Posterior cingulate gyrus (tissue), 11 donors: ENCODE results near the gene LACTB.

Experiments
- DNase-seq, 10 donors: peaks; one replicate each; pipeline versions ENCODE4 v3.0.0 to v3.0.0-alpha.2; 2020 to 2021; ENCODE audit warnings: mixed read lengths in 3 of 10
- intact Hi-C: fragments of 100-400 bp; cut with DNase I; formaldehyde crosslinking; loops from one replicate; pipeline ENCODE4 v1.15.1; 2023

Gene LACTB

DNA sequence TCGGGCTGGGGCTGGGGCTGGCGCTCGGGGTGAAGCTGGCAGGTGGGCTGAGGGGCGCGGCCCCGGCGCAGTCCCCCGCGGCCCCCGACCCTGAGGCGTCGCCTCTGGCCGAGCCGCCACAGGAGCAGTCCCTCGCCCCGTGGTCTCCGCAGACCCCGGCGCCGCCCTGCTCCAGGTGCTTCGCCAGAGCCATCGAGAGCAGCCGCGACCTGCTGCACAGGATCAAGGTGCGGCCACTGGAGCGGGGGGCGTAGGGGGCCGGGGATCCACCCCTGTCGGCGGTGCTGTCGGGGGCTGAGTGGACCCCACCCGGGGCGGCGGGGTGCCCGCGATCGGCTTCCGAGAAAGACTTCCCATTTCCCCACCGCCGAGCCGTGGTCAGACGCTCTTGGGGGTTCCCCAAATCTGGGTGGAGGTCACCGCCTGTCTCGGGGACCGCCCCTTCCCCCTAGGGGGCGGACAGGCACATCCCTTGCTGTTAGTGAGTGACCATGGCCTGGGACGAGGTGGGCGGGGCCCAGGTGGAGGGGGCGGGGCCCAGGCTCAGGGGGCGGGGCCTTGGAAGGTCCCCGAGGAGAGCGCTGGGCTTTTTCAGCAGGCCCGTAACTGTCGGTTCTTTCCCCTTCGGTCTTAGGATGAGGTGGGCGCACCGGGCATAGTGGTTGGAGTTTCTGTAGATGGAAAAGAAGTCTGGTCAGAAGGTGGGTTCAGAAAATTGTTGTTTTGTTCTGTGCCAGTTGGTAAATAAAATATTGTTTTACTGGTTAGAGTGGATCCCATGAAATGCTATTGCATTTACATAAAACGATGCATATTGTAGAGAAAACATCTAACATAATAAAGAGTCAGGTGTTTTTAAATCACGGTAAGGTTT lies 578 bp downstream of the LACTB start:
- intact Hi-C loops, result loop anchor here (5.0 to 10.0 kb wide), 2 partner anchors 35 to 153 kb away; partner anchors contain the start of genes APH1B and RPS27L
- DNase-seq, result peak; percentile 36 to 96 (median 68)

DNA sequence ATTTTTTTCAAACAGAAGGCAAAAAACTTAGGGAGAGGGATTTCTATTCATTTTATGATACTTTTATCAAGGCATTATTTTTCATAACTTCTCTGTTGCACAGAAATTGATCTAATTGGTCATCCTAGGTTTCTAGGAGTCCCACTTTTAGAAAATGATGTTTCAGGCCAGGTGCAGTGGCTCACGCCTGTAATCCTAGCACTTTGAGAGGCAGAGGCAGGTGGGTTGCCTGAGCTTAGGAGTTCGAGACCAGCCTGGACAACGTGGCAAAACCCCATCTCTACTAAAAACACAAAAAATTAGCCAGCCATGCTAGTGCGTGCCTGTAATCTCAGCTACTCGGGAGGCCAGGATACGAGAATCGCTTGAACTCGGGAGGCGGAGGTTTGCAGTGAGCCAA lies 2.8 kb downstream of the LACTB start:
- no peak for DNase-seq
- intact Hi-C loops, result loop anchor here (5.0 to 10.0 kb wide), 2 partner anchors 33 to 150 kb away; partner anchors contain the start of genes APH1B and RPS27L

DNA sequence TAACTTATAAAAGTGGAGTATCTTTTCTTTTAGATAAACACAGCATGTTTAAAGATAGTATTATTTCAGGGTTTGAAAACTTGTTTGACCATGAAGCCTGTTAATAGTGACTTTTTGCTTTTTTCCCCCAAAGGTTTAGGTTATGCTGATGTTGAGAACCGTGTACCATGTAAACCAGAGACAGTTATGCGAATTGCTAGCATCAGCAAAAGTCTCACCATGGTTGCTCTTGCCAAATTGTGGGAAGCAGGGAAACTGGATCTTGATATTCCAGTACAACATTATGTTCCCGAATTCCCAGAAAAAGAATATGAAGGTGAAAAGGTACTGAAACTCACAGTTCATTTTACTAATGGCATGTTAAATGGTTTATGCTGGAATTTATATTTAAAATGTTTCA lies 5.1 kb downstream of the LACTB start:
- DNase-seq, result no peak
- intact Hi-C loops, result loop anchor here (10.0 kb wide), 1 partner anchor 148 kb away; the partner anchor contains the start of gene APH1B

DNA sequence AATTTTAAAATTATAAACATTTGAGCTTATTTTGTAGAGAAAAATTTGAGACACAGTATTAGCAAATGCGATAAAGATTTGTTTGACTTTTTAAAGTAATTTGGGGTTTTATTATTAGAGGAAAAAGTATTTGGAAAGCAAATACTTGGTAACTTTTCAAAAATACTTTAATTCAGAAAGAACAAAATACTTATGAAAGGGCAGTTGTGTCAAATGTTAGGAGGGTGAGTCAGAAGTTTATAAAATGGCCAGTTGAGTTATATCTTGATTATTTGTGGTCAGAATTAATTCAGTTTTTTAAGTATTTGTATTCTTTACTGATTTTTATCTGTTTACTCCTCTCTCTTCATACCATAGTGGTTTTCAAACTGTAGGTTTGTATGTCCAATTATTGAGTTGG lies 12.1 kb downstream of the LACTB start:
- no peak for DNase-seq
- intact Hi-C loops, result no loop called here

DNA sequence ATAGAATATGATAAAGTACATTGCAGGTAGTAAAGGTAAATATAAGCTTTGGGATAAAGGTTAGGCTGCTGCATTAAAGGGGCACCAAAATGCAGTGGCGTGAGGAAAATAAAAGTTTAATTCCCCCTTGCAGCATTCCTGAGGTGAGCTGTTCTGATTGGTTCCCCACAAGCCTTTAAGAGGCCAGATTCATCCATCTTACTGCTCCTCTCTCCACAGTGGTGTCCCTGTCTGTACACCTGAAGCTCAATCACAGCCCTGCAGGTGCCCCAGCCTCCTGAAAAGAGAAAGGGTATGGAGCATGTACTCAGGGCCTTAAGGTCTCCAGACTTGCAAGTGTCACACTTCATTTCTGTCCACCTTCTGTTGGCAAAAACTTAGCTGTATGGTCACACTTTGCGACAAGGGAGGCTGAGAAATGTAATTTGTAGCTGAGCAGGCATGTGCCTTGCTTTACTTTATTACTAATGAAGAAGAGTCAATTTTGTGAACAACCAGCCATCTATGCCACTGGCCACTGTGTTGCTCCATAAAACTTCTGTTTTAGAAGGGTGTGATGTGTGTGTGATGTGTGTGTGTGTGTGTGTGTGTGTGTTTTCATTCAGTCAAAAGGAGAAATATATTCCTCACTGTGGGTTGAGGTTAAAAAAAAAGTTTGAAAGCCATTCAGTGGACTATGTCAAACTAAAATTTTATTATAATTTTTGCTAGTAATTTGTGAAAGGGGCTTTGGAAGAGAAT lies 12.8 kb downstream of the LACTB start:
- intact Hi-C loops, result no loop called here
- DNase-seq, result no peak

DNA sequence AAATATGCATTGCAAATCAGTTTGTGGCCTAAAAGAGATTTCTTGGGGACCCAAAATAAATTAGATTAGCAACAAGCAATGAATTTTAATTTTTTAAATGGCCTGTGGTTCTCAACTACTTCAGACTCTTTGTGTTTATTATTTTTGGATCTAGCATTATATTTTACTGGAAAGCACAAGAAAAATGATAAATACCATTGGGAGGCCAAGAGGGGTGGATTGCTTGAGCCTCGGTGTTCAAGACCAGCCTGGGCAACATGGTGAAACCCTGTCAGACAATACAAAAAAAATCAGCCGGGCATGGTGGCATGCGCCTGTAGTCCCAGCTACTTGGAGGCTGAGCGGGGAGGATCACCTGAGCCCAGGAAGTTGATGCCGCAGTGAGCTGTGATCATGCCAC lies 13.6 kb downstream of the LACTB start:
- intact Hi-C loops, result no loop called here
- DNase-seq, result no peak

DNA sequence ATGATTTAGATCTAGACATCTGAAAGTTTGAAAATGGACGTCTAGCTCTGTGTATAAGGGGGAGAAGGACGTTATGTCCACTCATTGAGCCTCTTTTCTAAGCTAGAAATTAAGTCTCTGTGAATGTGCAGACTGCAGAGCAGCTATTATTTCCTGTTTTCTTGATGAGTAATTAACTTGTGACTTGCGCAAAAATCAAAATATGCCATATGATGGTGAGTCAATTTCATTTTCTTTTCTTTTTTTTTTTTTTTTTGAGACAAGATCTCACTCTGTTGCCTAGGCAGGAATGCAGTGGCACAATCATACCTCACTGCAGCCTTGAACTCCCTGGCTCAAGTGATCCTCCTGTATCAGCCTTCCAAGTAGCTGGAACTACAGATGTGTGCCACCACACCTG lies 14.1 kb downstream of the LACTB start:
- no peak for DNase-seq
- intact Hi-C loops, result no loop called here

DNA sequence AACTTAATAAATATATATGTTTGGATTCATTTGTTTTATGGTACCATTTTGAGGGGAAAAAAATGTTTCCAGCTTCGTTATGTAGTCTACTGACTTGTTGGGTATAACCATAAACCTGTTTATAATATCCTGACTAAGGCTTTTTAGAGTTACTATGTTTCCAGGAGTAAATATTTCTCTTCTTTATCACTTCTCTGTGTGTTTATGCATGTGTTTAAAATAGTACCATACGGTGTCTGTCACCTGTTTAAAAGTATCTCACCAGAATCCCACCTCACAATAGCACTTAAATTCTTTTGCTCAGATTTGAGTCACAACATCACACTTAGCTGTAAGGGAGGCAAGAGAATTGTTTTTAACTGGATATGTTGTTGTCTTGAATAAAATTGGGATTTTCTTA lies 15.1 kb downstream of the LACTB start:
- no peak for DNase-seq
- intact Hi-C loops, result no loop called here

DNA sequence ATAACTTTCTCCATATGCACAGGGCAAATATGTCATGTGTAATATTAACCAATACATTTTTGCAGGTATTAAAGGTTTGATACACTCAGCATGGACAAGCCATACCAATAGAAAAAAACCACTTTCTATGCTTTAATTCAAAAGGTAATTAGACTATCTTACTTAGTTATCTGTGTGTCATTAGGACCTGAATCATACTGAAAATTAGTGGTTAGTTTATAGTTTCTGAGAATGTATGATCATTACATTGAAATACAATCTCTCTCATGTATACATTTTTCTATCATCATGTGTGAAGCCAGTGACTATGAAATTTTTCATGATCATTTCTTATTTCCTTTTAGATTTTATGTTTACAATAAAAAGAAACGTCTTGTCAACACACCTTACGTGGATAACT lies 19.3 kb downstream of the LACTB start:
- DNase-seq, result no peak
- intact Hi-C loops, result no loop called here

DNA sequence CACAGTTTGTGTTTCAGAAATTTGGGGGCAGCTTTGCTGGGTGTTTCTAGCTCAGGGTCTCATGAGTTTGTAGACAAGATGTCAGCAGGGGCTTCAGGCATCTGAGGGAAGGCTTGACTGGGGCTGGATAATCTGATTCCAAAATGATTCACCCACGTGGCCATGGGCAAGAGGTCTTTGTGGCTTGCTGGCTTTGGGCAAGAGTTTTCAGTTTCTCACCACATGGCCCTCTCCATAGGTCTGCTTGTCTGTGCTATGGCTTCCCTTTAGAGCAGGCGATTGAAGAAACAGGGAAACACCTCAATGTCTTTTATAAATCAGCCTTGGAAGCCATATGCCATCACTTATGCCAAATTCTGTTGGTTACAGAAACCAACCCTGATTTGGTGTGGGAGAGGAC lies 23.8 kb downstream of the LACTB start:
- no peak for DNase-seq
- intact Hi-C loops, result no loop called here

DNA sequence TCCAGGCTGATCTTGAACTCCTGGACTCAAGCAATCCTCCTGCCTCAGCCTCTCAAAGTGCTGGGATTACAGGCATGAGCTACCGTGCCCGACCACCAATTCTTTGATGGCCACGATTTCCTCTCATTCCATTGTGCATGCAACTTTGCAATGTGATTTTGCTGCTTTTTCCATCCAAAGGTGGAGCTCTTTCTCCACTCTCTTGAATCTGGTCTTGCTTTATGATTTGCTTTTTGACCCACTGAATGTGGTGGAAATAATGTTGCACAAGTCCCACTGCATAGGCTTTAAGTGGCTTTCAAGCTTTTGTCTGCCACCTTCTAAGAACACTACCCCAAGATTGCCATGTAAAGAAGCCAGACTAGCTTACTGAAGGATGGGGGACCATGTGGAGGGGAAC lies 25.0 kb downstream of the LACTB start:
- intact Hi-C loops, result no loop called here
- DNase-seq, result no peak

DNA sequence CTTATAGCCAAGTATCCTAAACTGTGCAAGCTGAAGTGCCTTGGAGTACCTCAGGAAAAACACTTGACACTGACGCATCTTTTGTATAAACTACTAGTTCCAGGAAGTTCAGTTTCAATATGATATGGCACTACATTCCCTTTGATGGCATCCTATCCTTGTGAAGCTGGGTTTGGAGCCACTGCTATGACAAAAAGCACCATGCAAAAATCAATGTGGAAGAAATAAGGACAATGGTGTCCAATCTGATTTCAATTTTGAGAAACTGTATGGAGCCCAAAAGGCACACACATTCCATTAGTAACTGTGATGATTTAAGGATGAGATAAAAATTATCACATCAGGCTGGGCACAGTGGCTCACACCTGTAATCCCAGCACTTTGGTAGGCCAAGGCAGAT lies 30.0 kb downstream of the LACTB start:
- no peak for DNase-seq
- intact Hi-C loops, result no loop called here

DNA sequence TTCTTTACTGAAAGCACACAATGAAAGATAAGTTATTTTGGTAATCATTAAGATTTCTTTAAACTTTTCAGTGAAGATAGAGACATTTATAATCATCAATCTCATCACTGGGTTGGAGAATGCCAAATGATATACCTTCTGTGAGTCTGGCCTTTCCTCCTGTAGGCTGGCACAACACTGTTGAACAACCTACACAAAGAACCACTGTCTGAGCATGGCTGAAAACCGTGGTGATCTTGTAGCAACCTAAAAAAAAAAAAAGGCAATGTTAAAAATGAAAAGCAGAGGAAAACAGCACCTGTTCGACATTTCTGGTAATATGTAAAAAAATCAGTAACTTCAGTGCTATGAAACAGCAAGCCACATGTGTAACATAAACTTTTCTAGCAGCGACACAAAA lies 33.8 kb downstream of the LACTB start:
- DNase-seq, result no peak
- intact Hi-C loops, result loop anchor here (5.0 kb wide), 2 partner anchors 33 to 122 kb away; partner anchors contain the start of genes APH1B and LACTB

DNA sequence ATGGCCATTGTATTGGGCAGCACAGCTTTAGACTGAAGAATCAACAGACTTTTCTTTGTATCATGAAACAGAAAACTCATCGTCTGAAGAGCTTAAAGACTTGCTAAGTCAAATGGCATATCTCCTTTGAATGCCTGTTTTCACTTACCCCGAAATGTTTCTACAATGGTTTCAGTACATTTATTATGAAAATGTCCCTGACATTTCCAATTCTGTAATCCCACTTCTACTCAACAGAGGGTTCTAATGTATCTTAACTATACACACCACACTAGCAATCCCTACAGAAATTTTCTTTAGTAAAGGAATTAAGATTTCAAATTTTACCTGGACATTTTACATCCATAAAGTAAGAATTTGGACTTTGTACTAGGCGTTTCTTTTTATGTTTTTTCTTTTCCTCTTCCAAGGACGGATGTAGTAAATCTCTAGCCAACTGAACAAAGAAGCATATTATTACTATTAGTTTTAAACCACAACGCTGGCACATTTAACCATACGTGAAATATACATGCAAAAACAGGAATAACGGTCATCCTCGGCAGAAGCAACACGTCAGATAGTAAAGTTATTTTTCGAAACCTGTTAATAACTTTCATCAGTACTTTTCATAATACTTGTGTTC lies 34.5 kb downstream of the LACTB start:
- no peak for DNase-seq
- intact Hi-C loops, result loop anchor here (2.0 to 5.0 kb wide), 3 partner anchors 33 to 121 kb away; partner anchors contain the start of genes APH1B, LACTB and RAB8B

DNA sequence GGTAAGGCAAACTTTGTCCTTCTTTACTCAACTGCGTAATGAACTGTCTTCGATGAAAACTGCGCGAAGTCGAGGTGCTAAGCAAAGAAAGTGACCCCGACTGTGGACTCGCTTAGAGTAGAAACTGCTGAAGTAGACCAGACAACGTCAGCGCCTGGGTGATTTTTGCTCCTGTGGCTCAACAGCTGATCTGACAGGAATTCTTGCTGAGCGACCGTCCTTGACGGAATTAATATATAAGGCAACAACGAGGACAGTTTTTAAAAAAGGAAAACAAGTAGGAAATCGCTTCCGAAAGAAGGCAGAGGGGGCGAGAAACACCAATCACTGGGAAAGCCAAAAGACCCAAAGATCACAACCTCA lies 35.1 kb downstream of the LACTB start:
- intact Hi-C loops, result loop anchor here (2.0 to 5.0 kb wide), 3 partner anchors 32 to 121 kb away; partner anchors contain the start of genes APH1B, LACTB and RAB8B
- peak in 5 of 10 donors; percentile 16 to 34 (median 19) for DNase-seq

DNA sequence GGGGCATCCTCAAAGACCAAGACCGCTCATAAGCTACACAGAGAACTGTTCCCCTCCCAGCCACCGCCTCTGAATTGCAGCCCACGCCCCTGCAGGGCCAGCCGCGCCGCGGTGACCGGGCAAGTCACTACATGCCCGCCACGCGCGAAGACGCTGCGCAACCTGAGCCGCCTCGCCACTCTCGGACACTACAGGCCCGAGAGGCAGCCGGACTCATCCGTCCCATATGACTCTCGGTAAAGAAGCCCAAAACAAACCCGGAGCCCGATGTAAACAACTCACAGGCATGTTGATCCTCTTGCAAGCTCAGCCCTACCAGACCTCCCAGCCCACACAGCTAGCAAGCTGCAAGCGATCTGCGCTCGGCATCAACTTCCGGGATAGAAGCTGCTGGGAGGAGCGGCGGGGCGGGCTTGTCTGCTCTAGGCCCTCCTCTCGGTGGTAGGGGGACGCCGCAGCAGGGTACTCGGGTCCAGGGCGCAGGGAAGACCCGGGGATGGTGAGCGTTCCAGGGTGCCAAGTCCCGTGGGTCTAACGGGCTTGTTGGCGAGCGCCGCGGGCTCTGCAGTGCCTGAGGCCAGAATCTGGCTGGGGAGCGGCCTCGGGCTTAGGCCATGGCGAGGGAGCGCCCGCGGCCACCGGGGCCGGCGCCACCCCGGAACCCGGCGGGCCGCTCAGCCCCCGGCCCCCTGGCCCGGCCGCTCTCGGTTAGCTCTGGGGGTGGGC lies 35.6 kb downstream of the LACTB start, which contains the start of gene RPS27L:
Gene RPS27L, minus strand, starts transcription at position 360 of the 726 bp plus-strand sequence. Its CDS starts 72 bp downstream, at position 288.
- intact Hi-C loops, result loop anchor here (2.0 to 5.0 kb wide), 3 partner anchors 32 to 120 kb away; partner anchors contain the start of genes APH1B, LACTB and RAB8B
- peak; percentile 82 to 99 (median 92) for DNase-seq

DNA sequence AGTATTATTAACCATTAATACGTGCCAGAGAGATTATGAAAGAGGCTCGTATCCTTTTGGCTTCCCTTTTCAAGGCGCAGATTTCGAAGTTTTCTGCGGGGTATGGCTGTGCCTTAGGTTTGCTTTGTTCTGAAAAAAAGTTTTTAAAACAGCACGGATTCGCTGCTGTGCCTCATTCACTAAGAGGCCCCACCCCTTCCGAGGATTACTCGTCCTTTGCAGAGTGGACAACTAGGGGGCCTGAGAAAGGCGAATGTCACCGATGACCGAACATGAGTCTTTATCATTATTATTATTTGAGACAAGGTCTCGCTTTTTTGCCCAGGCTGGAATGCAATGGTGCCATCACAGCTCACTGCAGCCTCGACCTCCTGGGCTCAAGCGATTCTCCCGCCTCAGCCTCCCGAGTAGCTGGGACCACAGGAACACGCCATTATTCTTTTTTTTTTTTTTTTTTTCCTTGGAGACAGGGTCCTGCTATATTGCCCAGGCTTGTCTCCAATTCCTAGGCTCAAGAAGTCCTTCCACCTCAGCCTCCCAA lies 36.3 kb downstream of the LACTB start:
- DNase-seq, result peak in 6 of 10 donors; percentile 23 to 84 (median 28)
- intact Hi-C loops, result loop anchor here (2.0 to 5.0 kb wide), 3 partner anchors 31 to 119 kb away; partner anchors contain the start of genes APH1B, LACTB and RAB8B

DNA sequence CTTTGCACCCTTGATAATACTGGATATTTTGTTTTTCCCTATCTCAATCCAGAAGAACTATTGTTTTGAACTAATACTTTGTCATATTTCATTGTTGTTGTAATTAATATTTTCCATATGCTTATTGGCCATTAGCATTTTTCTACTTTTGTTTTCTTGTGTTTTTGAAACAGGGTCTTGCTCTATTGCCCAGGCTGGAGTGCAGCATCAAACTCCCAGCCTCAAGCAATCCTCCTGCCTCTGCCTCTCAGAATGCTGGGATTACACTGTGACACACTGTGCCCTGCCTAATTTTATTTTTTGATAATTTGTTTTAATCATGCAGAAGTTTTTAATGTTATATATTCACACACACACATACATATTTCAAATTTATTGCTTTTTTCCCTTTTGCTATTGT lies 39.0 kb downstream of the LACTB start:
- intact Hi-C loops, result no loop called here
- DNase-seq, result no peak

DNA sequence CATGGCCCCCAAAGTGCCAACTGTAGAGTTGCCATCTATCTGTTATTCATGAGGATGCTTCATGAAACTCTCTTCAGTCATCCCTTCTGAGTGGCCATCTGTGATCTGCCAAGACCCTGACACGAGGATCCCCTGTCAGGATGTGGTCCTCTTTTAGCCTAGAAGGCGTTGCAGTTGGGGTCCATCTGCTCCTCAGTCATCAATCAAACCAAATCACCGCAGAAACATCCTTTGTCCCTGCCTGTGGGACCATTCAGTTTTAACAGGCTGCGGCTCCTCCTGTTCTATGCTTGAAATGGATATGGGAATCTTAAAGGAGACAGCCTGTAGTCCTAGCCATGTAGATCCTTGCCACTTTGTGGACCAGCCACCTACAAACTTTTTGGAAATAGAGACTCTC lies 41.6 kb downstream of the LACTB start:
- intact Hi-C loops, result no loop called here
- no peak for DNase-seq
